Measurements from ENCODE around the gene HNRNPDL.
"Not testable (repeated sequence)": the region's sequence is repeated elsewhere in the genome, so short reads cannot be mapped to it uniquely, and the experiment has no call there.

- TF ChIP-seq POLR2A, CTCF (IDR thresholded peaks at IDR 0.05): not testable (repeated sequence)
Observed at GRCh38 chr4:82390061-82390460, 40.2 kb downstream of the HNRNPDL start.

Measured in lower leg skin (tissue), 3 donors.